Stimulated activated CD8-positive, alpha-beta memory T cell treated with anti-CD3 and anti-CD28 coated beads, Interleukin-4, amount 100 ng/mL, for 24 hours (primary cell): Measurements from ENCODE around the gene RABGAP1L.

Source experiments
- DNase-seq: peaks from one replicate; pipeline ENCODE4 v3.0.0-alpha.2; 2020; ENCODE audit warnings: low read depth

The RABGAP1L gene

GRCh38 chr1:174197088-174197487, 37.8 kb downstream of the RABGAP1L start:
- DNase-seq = no peak

GRCh38 chr1:174197547-174197946, 38.2 kb downstream of the RABGAP1L start:
- no peak for DNase-seq

- no peak for DNase-seq
Measured at GRCh38 chr1:174198202-174198601, 38.9 kb downstream of the RABGAP1L start.

GRCh38 chr1:174200746-174201145, 41.4 kb downstream of the RABGAP1L start:
- no peak for DNase-seq

- no peak for DNase-seq
Measured at GRCh38 chr1:174204697-174205308, 45.5 kb downstream of the RABGAP1L start.

- DNase-seq = no peak
Measured at GRCh38 chr1:174206148-174206836, 47.0 kb downstream of the RABGAP1L start.

- DNase-seq = no peak
Measured at GRCh38 chr1:174209347-174210187, 50.2 kb downstream of the RABGAP1L start.

- DNase-seq = no peak
Measured at GRCh38 chr1:174211486-174211885, 52.2 kb downstream of the RABGAP1L start.

- no peak for DNase-seq
Measured at GRCh38 chr1:174215766-174216165, 56.4 kb downstream of the RABGAP1L start.

GRCh38 chr1:174217248-174217647, 57.9 kb downstream of the RABGAP1L start:
- no peak for DNase-seq

- DNase-seq = no peak
Measured at GRCh38 chr1:174217787-174218574, 58.7 kb downstream of the RABGAP1L start.

- DNase-seq = no peak
Measured at GRCh38 chr1:174218983-174219382, 59.7 kb downstream of the RABGAP1L start.

GRCh38 chr1:174219606-174220370, 60.5 kb downstream of the RABGAP1L start:
- DNase-seq = no peak

- DNase-seq = no peak
Measured at GRCh38 chr1:174221681-174222080, 62.4 kb downstream of the RABGAP1L start.

- DNase-seq = no peak
Measured at GRCh38 chr1:174222166-174222949, 63.0 kb downstream of the RABGAP1L start.

- DNase-seq = no peak
Measured at GRCh38 chr1:174224641-174225040, 65.3 kb downstream of the RABGAP1L start.

- DNase-seq = no peak
Measured at GRCh38 chr1:174225499-174226204, 66.3 kb downstream of the RABGAP1L start.

GRCh38 chr1:174230399-174230798, 71.1 kb downstream of the RABGAP1L start:
- DNase-seq = no peak

GRCh38 chr1:174232761-174233160, 73.4 kb downstream of the RABGAP1L start:
- DNase-seq = no peak
